Measurements from ENCODE around the gene DYNLT3. TPM values are rescaled to one million over a fixed set of nuclear protein-coding genes. Genes with fewer than 3 reads are reported as not detected.

The DYNLT3 gene
- total and polyA plus RNA-seq, 8 donors = 8.2 to 47.0 (median 19.4) TPM

DNA sequence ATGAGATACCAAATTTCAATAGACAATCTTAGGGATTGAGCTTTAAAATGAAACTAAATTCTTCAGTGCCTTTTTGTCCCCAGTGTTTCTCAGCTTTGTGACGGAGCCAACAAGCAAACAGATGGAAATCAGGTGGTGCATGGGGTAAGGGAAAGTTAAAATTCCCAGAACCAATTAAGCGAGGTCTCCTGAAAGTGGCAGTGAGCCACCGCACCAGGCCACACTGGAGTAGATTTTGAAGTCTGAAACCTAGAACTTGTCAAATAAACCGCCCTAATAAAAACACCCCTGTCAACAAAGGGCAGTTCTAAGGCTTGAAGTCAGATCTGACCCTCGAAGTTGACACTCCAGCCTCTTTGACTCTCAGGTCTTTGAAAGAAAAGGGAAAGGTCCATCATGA, 40.6 kb upstream of the DYNLT3 start:
- Histone ChIP-seq H3K36me3 (no peaks in the 10 kb centered on the region), H3K9me3 (no peaks in the 10 kb centered on the region), H3K4me3 (no peak overlapping the region), H3K4me1 (no peaks in the 10 kb centered on the region), H3K27me3 (no peaks in the 10 kb centered on the region), H3K27ac (no peak overlapping the region)
- WGBS, 5 donors = 38 to 67% (median 50%) methylated on average over 5 of the region's 5 CpGs
- intact Hi-C loops (cut with DNase I; ENCODE audit: low total_unique reads) = no loop called here
- TF ChIP-seq POLR2AphosphoS5 (IDR thresholded peaks at IDR 0.05) (no peak), EP300 (IDR thresholded peaks at IDR 0.05) (no peak), POLR2A (IDR thresholded peaks at IDR 0.05) (no peak)
- TF ChIP-seq, protein P1, sequence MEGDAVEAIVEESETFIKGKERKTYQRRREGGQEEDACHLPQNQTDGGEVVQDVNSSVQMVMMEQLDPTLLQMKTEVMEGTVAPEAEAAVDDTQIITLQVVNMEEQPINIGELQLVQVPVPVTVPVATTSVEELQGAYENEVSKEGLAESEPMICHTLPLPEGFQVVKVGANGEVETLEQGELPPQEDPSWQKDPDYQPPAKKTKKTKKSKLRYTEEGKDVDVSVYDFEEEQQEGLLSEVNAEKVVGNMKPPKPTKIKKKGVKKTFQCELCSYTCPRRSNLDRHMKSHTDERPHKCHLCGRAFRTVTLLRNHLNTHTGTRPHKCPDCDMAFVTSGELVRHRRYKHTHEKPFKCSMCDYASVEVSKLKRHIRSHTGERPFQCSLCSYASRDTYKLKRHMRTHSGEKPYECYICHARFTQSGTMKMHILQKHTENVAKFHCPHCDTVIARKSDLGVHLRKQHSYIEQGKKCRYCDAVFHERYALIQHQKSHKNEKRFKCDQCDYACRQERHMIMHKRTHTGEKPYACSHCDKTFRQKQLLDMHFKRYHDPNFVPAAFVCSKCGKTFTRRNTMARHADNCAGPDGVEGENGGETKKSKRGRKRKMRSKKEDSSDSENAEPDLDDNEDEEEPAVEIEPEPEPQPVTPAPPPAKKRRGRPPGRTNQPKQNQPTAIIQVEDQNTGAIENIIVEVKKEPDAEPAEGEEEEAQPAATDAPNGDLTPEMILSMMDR (IDR thresholded peaks at IDR 0.05) = no peak
- no peak for DNase-seq

DNA sequence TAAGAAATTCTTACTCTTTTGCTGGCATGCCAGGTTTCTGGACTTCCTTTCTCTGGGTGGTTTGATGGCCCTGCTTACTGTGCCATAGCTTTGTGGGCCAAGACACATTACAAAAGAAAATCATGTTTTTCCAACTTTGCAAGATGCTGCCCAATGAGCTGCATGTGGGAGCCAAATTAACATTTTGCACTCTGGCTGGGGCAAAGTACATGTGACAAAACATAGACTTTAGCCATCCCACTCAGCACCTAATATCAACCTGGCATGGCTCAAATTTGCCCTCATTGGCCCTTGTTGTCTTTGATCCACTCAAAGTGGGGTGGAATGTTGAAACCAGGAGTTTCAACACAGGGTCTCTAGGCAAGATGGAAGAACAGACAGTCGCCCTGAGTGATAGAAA, 40.0 kb upstream of the DYNLT3 start:
- no peak for TF ChIP-seq POLR2A (IDR thresholded peaks at IDR 0.05)
- TF ChIP-seq, protein P1 (IDR thresholded peaks at IDR 0.05) = no peak
- TF ChIP-seq POLR2AphosphoS5 (IDR thresholded peaks at IDR 0.05) = no peak
- TF ChIP-seq EP300 (IDR thresholded peaks at IDR 0.05) = no peak
- WGBS, 5 donors = 48 to 86% (median 75%) methylated on average over 1 of the region's 1 CpG
- Histone ChIP-seq H3K4me3 (no peak overlapping the region), H3K36me3 (no peaks in the 10 kb centered on the region), H3K9me3 (no peaks in the 10 kb centered on the region), H3K27me3 (no peaks in the 10 kb centered on the region), H3K27ac (no peak overlapping the region), H3K4me1 (no peaks in the 10 kb centered on the region)
- intact Hi-C loops (cut with DNase I; ENCODE audit: low total_unique reads) = no loop called here
- DNase-seq = no peak

DNA sequence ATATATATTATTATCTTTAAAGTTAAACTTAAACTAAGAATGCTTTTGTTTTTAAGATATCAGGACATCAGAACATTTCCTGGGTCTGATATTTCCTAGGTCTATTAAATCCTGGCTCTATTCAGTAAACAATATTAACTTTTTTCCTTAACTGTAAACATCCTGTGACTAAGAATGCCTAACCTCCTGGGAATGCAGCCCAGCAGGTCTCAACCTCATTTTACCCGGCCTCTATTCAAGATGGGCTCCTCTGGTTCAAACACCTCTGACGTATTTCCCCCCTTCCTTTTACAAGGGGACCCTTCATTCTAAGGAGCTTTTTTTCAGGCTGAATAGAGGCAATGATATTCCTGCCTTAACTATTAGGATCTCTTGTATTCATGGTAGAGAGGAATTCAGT, 35.8 kb upstream of the DYNLT3 start:
- Histone ChIP-seq H3K4me3 (no peak overlapping the region), H3K36me3 (no peaks in the 10 kb centered on the region), H3K9me3 (no peaks in the 10 kb centered on the region), H3K27ac (no peak overlapping the region), H3K27me3 (peaks cover 0 to 2% (median 0%) of the 10 kb centered on the region in 3 donors), H3K4me1 (no peaks in the 10 kb centered on the region)
- TF ChIP-seq EP300 (IDR thresholded peaks at IDR 0.05) (no peak), POLR2A (IDR thresholded peaks at IDR 0.05) (no peak), POLR2AphosphoS5 (IDR thresholded peaks at IDR 0.05) (no peak)
- TF ChIP-seq, protein P1 (IDR thresholded peaks at IDR 0.05) = no peak
- 22 to 46% (median 36%) methylated on average over 2 of the region's 2 CpGs for WGBS, 5 donors
- DNase-seq = no peak
- intact Hi-C loops (cut with DNase I; ENCODE audit: low total_unique reads) = no loop called here

DNA sequence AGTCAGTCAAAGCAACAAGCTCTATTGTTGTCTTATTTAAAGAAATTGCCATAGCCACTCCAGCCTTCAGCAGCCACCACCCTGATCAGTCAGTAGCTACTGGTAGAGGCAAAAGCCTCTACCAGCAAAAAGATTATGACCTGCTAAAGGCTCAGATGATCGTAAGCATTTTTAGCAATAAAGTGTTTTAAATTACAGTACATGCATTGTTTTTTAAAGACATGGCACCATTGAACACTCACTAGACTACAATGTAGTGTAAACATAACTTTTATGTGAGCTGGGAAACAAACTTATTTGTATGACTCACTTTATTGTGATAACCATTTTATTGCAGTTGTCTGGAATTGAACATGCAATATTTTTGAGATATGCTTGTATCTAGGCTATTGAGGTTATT, 32.3 kb upstream of the DYNLT3 start:
- no peak for TF ChIP-seq POLR2A (IDR thresholded peaks at IDR 0.05)
- no peak for TF ChIP-seq POLR2AphosphoS5 (IDR thresholded peaks at IDR 0.05)
- TF ChIP-seq EP300 (IDR thresholded peaks at IDR 0.05) = no peak
- TF ChIP-seq, protein P1 (IDR thresholded peaks at IDR 0.05) = no peak
- Histone ChIP-seq H3K36me3 (no peaks in the 10 kb centered on the region), H3K4me3 (no peak overlapping the region), H3K9me3 (no peaks in the 10 kb centered on the region), H3K27me3 (peaks cover 0 to 2% (median 0%) of the 10 kb centered on the region in 3 donors), H3K27ac (no peak overlapping the region), H3K4me1 (no peaks in the 10 kb centered on the region)
- intact Hi-C loops (cut with DNase I; ENCODE audit: low total_unique reads) = no loop called here
- 79 to 91% (median 90%) methylated on average over 1 of the region's 1 CpG for WGBS, 5 donors
- no peak for DNase-seq
